HL-60/S4 treated with retinoic acid at 250 ng/mL for 4 days and 3 days (cell line): ENCODE results near the gene NDUFAF2.
"Not testable (repeated sequence)": the region's sequence is repeated elsewhere in the genome, so short reads cannot be mapped to it uniquely, and the experiment has no call there.

Experiments
- in situ Hi-C: fragments of 300-500 bp; cut with MboI; formaldehyde crosslinking; loops from 2 replicates; pipeline ENCODE4 v1.7.0; 2022; ENCODE audit warnings: low sequenced_read_pairs

The NDUFAF2 gene

DNA sequence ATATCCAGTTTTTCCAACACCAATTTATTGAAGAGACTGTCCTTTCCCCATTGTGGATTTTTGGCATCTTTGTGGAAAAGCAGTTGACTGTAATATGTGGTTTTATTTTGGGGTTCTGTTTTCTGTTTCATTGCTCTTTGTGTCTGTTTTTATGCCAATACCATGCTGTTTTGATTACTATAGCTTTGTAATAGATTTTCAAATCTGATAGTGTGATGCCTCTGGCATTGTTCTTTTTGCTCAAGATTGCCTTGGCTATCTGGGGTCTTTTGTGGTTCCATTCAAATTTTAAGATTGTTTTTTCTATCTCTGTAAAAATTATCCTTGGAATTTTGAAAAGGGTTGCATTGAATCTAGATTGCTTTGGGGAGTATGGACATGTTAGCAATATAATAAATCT, 99.5 kb downstream of the NDUFAF2 start:
- in situ Hi-C loops, result no loop called here

GRCh38 chr5:61047346-61047745, 102.3 kb downstream of the NDUFAF2 start:
- in situ Hi-C loops, result no loop called here

- in situ Hi-C loops, result no loop called here
Measured at GRCh38 chr5:61048534-61048933, 103.5 kb downstream of the NDUFAF2 start.

GRCh38 chr5:61050292-61050691, 105.3 kb downstream of the NDUFAF2 start:
- in situ Hi-C loops, result no loop called here

GRCh38 chr5:61051267-61051666, 106.3 kb downstream of the NDUFAF2 start:
- in situ Hi-C loops, result no loop called here

- in situ Hi-C loops, result no loop called here
Measured at GRCh38 chr5:61052882-61053281, 107.9 kb downstream of the NDUFAF2 start.

DNA sequence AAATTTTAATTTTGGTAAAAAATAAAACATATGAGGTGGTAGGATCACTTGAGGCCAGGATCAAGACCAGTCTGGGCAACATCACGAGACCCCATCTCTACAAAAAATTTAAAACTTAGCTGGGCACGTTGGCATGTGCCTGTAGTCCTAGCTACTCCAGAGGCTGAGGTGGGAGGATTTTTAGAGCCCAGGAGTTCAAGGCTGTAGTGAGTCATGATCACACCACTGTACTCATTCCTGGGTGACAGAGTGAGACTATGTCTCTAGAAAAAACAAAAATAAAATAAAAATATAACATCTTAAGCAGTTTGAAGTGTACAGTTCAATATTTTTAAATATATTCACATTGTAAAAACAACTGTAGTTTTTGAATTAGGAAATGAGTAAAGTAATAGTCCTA, 108.9 kb downstream of the NDUFAF2 start:
- in situ Hi-C loops, result no loop called here

- in situ Hi-C loops, result no loop called here
Measured at GRCh38 chr5:61055434-61056006, 110.5 kb downstream of the NDUFAF2 start.

- in situ Hi-C loops, result no loop called here
Measured at GRCh38 chr5:61059499-61059898, 114.5 kb downstream of the NDUFAF2 start.

DNA sequence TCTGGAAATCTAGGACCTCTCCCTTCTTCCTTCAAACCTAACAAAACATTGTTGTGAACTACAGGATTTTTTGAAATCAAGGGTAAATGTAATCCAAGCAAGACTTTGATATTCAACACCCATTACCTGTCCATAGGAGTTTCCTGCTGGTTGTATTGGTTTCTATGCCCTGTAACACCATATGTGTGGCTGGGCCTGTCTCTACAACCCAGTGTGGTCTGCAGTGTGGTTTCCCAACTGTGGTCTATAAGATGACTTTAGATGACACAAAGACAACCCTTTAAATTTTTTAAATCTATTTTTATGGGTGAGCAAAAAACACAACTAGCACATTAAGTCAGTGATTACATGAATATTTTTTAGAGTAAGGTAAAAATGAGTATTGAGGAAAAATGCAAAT, 124.1 kb downstream of the NDUFAF2 start:
- in situ Hi-C loops, result no loop called here

- in situ Hi-C loops, result no loop called here
Measured at GRCh38 chr5:61071526-61071925, 126.5 kb downstream of the NDUFAF2 start.

- in situ Hi-C loops, result no loop called here
Measured at GRCh38 chr5:61076626-61077025, 131.6 kb downstream of the NDUFAF2 start.

DNA sequence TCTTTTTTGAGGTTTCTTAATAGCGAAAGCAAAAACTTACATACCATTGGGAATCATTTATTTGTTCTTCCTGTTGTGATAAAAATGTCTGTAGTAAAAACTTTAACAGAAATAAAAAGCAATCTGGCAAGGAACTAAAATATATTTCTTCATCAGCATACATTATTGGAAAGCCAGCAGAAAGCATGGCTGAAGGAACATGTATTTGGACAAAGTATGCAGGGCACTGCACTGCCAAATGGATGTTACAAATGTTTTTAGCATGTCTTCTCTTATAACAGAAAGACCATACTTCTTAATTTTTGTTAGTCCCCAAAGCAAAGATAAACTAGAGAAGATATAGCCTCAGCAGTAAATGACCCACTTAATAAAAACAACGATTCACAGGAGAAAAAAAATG, 136.7 kb downstream of the NDUFAF2 start:
- in situ Hi-C loops, result no loop called here

DNA sequence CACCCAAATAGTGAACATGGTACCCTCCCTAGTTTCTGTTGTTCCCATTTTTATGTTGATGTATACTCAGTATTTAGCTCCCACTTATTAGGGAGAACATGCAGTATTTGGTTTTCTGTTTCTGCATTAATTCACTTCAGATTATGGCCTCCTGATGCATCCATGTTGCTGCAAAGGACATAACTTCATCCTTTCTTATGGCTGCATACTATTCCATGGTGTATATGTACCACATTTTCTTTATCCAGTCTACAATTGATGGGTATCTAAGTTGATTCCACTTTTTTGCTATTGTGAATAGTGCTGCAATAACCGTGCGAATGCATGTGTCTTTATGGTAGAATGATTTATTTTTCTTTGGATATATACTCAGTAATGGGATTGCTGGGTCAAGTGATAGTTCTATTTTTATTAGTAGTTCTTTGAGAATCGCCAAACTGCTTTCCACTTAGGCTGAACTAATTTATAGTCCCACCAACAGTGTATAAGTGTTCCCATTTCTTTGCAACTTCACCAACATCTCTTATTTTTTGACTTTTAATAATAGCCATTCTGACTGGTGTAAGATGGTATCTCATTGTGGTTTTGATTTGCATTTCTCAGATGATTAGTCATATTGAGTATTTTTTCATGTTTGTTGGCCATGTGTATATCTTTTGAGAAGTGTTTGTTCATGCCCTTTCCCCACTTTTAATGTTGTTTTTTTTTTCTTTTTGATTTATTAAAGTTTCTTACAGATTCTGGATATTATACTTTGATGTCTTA, 137.7 kb downstream of the NDUFAF2 start:
- in situ Hi-C loops, result no loop called here

DNA sequence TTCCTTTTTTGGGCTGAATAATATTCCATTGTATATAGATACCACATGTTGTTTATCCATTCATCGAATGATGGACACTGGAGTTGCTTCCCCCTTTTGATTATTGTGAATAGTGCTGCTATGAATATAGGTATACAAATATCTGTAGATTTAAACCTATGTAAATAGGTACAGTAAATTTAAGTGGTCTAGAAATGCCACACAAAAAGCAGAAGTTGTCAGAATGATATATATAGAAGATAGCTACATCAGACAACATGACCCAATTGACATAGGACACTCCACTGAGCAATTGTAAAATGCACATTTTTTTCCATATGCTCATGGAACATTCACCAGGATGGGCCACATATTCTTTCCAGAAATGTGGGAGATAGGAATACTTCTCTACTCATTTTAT, 139.7 kb downstream of the NDUFAF2 start:
- in situ Hi-C loops, result no loop called here

DNA sequence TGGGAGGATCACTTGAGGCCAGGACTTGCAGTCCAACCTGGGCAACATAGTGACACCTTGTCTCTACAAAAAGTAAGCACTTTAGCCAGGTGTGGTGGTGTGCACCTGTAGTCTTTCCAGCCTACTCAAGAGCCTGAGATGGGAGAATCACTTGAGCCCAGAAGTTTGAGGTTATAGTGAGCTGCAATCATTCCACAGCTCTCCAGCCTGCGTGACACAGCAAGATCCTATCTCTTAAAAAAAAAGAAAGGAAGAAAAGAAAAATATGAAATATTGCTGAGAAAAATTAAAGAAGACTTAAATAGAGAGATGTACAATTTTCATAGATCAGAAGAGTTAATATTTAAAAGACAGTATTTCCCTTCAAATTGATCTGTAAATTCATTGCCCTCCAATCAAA, 140.9 kb downstream of the NDUFAF2 start:
- in situ Hi-C loops, result no loop called here

- in situ Hi-C loops, result no loop called here
Measured at GRCh38 chr5:61087921-61088320, 142.9 kb downstream of the NDUFAF2 start.

GRCh38 chr5:61089351-61089750, 144.3 kb downstream of the NDUFAF2 start:
- in situ Hi-C loops, result no loop called here

DNA sequence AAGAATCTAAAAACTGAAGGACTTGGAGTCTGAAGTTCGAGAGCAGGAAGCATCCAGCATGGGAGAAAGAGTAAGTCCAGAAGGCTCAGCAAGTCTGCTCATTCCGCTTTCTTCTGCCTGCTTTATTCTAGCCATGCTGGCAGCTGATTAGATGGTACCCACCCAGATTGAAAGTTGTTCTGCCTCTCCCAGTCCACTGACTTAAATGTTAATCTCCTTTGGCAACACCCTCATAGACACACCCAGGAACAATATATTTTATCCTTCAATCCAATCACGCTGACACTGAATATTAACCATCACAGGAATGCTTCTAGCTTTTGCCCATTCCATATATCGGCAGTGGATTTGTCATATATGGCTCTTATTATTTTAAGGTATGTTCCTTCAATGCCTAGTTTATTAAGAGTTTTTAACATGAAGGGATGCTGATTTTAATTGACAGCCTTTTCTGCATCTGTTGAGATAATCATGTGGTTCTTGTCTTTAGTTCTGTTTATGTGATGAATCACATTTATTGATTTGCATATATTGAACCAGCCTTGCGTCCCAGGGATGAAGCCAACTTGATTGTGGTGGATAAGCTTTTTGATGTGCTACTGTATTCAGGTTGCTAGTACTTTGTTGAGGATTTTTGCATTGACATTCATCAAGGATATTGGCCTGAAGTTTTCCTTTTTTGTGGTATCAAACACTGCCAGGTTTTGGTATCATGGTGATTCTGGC, 148.2 kb downstream of the NDUFAF2 start:
- in situ Hi-C loops, result not testable (repeated sequence)

DNA sequence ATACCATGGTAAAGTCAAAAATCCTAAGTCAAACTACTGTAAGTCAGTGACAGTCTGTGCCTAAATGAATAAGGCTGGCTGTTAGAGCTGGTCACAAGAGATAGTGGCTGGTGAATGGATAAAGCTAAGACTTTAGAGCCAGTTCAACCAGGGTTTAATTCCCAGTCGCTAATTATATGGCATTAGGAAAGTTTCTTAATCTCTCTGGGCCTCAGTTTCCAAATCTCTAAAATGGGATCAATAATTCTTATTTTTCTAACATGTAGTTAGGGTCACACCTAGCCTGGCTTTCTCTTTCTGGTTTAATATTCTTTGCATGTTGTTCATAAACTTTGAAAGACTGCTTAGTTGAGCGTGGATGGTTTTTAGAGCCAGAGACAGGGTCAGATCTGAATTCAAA, 152.5 kb downstream of the NDUFAF2 start:
- in situ Hi-C loops, result no loop called here

DNA sequence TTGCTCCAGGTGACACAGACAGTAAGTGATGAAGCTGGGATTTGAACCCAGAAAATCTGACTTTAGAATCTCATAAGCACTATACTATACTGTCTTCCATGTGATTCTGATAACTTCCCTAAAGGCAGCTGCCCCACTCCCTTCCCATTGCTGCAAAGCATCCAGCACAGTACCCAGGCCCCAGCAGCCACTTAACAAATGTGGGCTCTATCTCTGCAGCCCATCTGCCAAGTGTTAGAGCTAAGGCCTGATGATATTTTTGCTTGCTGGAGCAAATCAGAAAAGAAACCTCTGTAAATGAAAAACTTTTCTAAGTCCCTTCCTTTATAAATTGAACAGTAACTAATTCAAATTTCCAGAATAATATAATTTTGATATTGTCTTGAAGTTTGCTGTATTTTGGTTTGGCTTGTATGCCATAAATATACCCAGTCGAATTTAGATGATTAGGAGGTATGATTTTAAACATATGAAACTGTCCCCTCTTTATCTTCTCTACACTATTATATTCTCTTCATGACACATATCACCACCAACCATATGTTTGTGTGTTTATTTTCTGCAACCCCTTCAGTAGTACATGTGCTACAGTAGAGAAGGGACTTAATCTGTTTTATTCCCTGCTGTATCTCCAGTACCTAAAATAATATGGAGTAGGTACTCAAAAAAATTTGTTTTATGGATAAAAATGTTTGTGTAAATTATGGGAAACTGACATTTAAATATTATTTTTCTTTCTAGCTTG, 153.4 kb downstream of the NDUFAF2 start:
- in situ Hi-C loops, result no loop called here
